GM12874 (cell line): ENCODE results near the gene PRDM16.
A peak's percentile ranks its signal among the peaks of the same experiment; 100 is the strongest.

Source experiments
- CTCF ChIP-seq: IDR thresholded peaks from 2 replicates; pipeline ENCODE4 v1.5.1; 2011; ENCODE audit warnings: low read depth, mild to moderate bottlenecking, control low read depth, low read length, moderate library complexity; ENCODE audit not compliant: insufficient read depth

The PRDM16 gene

GRCh38 chr1:3444736-3445135 is 375.7 kb downstream of the PRDM16 start:
- no peak for TF ChIP-seq CTCF

- TF ChIP-seq CTCF, result no peak
Observed at GRCh38 chr1:3450202-3450863, 381.3 kb downstream of the PRDM16 start.

- no peak for TF ChIP-seq CTCF
Observed at GRCh38 chr1:3450983-3451382, 382.0 kb downstream of the PRDM16 start.

- TF ChIP-seq CTCF, result no peak
Observed at GRCh38 chr1:3451994-3452865, 383.2 kb downstream of the PRDM16 start.

GRCh38 chr1:3452866-3453175 is 383.8 kb downstream of the PRDM16 start:
- no peak for TF ChIP-seq CTCF

GRCh38 chr1:3453203-3453761 is 384.3 kb downstream of the PRDM16 start:
- TF ChIP-seq CTCF, result peak; percentile 91
